CD4-positive, CD25-positive, alpha-beta regulatory T cell (primary cell): ENCODE measurements around the gene ASNS. TPM values are rescaled to one million over a fixed set of nuclear protein-coding genes. Genes with fewer than 3 reads are reported as not detected.

Experiments used
- ATAC-seq, 2 donors: fragments of 150-1000 bp; cut with Tn5 transposase; one replicate each; pipeline ENCODE4 v1.10.0; 2021; ENCODE audit warnings: low read depth in 2 of 2, moderate number of reproducible peaks in 2 of 2, moderate library complexity in 1 of 2
- DNase-seq, 3 donors: peaks; one replicate each; pipeline versions ENCODE4 v3.0.0 to v3.0.0-alpha.2; 2012 to 2022; ENCODE audit warnings: mixed read lengths in 1 of 3
- H3K27ac ChIP-seq: one replicate; pipeline ENCODE4 v1.7.0; 2013; ENCODE audit warnings: mild to moderate bottlenecking, low read length; ENCODE audit not compliant: insufficient read depth, poor library complexity, severe bottlenecking
- H3K27me3 ChIP-seq: one replicate; pipeline ENCODE4 v1.7.0; 2013; ENCODE audit warnings: low read length; ENCODE audit not compliant: control insufficient read depth, insufficient read depth
- H3K36me3 ChIP-seq: one replicate; pipeline ENCODE4 v1.7.0; 2013; ENCODE audit warnings: mild to moderate bottlenecking, low read length, moderate library complexity; ENCODE audit not compliant: control insufficient read depth, insufficient read depth
- H3K4me1 ChIP-seq: 2 replicates; pipeline ENCODE4 v1.7.0; 2013; ENCODE audit warnings: mild to moderate bottlenecking, low read length; ENCODE audit not compliant: insufficient read depth, control insufficient read depth, poor library complexity, severe bottlenecking
- H3K4me3 ChIP-seq: one replicate; pipeline ENCODE4 v1.7.0; 2013; ENCODE audit warnings: low read depth, mild to moderate bottlenecking, low read length, moderate library complexity
- H3K9me3 ChIP-seq, 2 experiments: 1 replicate in 1 of 2; 2 replicates in 1 of 2; pipeline ENCODE4 v1.7.0; 2013; ENCODE audit warnings: low read length in 2 of 2, mild to moderate bottlenecking in 1 of 2, moderate library complexity in 1 of 2; ENCODE audit not compliant: control insufficient read depth in 2 of 2
- H3K27ac Mint-ChIP-seq, 3 donors: one replicate each; pipeline ENCODE4 v1.8.0; 2020 to 2022; ENCODE audit warnings: mild to moderate bottlenecking in 3 of 3, mixed read lengths in 3 of 3, moderate library complexity in 2 of 3
- H3K27me3 Mint-ChIP-seq: one replicate; pipeline ENCODE4 v1.8.0; 2022; ENCODE audit warnings: mild to moderate bottlenecking, mixed read lengths
- H3K36me3 Mint-ChIP-seq: one replicate; pipeline ENCODE4 v1.8.0; 2020; ENCODE audit warnings: mixed read lengths
- H3K4me1 Mint-ChIP-seq, 4 donors: one replicate each; pipeline ENCODE4 v1.8.0; 2020 to 2022; ENCODE audit warnings: mixed read lengths in 4 of 4, mild to moderate bottlenecking in 1 of 4
- H3K4me3 Mint-ChIP-seq, 4 donors: one replicate each; pipeline ENCODE4 v1.8.0; 2020 to 2022; ENCODE audit warnings: mild to moderate bottlenecking in 4 of 4, mixed read lengths in 4 of 4, moderate library complexity in 3 of 4
- H3K9me3 Mint-ChIP-seq, 7 donors: one replicate each; pipeline ENCODE4 v1.8.0; 2020 to 2022; ENCODE audit warnings: mixed read lengths in 7 of 7, mild to moderate bottlenecking in 3 of 7, moderate library complexity in 2 of 7
- polyA plus RNA-seq, 4 donors: library from polyadenylated mRNA; unstranded; fragments of 300-500 nt; fragmentation: Illumina TruSeq; gene quantifications; one replicate each; pipeline ENCODE4 v1.2.3, GENCODE V29; 2021
- total RNA-seq: library from RNA; stranded (reverse); gene quantifications from one replicate; pipeline ENCODE4 v1.2.3, GENCODE V29; 2022

ASNS gene
- total and polyA plus RNA-seq, 5 donors from 2014 or later, result 15.8 to 43.6 (median 33.8) TPM

DNA sequence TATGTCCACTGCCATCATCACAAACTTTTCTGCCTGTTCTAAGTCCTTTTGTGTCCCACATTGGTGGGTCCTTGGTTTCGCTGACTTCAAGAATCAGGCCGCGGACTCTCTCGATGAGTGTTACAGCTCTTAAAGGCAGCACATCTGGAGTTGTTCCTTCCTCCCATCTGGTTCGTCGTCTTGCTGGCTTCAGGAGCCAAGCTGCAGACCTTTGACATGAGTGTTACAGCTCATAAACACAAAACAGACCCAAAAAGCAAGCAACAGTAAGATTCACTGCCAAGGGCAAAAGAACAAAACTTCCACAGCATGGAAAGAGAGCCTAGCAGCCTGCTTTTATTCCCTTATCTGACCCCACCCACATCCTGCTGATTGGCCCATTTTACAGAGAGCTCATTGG is 30.2 kb downstream of the ASNS start:
- Histone ChIP-seq H3K27ac (no peak overlapping the region), H3K9me3 (no peaks in the 10 kb centered on the region), H3K4me3 (no peak overlapping the region), H3K27me3 (peaks cover 9% of the 10 kb centered on the region), H3K36me3 (no peaks in the 10 kb centered on the region), H3K4me1 (no peaks in the 10 kb centered on the region)
- Mint-ChIP-seq H3K9me3 (peaks cover 0 to 3% (median 0%) of the 10 kb centered on the region in 7 donors), H3K27me3 (peaks cover 32% of the 10 kb centered on the region), H3K36me3 (no peaks in the 10 kb centered on the region), H3K4me3 (no peak overlapping the region), H3K27ac (no peak overlapping the region), H3K4me1 (no peaks in the 10 kb centered on the region)
- DNase-seq (no peak), ATAC-seq (no peak)

DNA sequence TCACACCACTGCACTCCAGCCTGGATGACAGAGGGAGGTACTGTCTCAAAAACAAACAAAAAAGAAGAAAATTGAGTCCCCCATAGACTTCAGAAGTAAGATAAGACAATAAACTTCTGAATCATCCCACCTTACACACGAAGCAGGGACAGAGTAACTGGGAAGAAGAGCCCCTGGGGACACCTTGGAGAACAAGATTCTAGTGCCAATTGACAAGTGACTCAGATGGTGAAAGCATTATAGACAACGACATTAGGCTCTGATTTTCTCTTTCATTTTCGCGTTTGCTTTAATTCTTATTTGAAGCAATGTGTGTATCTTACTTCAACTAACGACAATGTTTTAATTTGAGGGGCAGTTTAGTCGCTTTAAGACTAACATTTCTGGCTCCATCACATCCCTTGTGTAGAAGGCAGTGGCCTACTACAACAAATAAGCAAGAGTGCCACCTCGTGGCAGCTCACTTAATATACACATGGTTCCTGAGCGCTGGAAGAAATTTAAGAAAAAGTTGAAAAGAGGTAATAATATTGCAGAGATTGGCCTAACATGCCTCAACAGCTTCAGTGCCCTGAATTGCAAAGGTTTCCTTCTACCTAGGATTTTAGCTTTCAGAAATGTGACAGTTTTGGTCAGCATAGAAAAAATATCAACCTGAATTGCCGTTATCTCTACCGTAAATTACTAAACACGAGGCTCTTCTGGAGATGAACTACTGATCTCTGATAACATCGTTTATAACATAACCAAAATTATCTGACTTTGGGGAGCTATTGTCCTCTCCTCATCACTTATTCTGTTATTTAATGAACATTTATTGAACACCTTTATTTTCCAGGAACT is 36.7 kb downstream of the ASNS start:
- H3K9me3 Mint-ChIP-seq, result no peaks in the 10 kb centered on the region
- H3K27me3 Mint-ChIP-seq, result peaks cover 34% of the 10 kb centered on the region
- ATAC-seq (no peak), DNase-seq (peak; percentile 21 to 66 (median 39))
- no peaks in the 10 kb centered on the region for H3K4me1 Mint-ChIP-seq
- Histone ChIP-seq H3K4me1 (no peaks in the 10 kb centered on the region), H3K4me3 (no peak overlapping the region), H3K27me3 (peaks cover 18% of the 10 kb centered on the region), H3K36me3 (no peaks in the 10 kb centered on the region), H3K27ac (no peak overlapping the region), H3K9me3 (no peaks in the 10 kb centered on the region)
- peak overlapping the region in 1 of 3 donors; percentile 87 for H3K27ac Mint-ChIP-seq
- no peaks in the 10 kb centered on the region for H3K36me3 Mint-ChIP-seq
- H3K4me3 Mint-ChIP-seq, result no peak overlapping the region

DNA sequence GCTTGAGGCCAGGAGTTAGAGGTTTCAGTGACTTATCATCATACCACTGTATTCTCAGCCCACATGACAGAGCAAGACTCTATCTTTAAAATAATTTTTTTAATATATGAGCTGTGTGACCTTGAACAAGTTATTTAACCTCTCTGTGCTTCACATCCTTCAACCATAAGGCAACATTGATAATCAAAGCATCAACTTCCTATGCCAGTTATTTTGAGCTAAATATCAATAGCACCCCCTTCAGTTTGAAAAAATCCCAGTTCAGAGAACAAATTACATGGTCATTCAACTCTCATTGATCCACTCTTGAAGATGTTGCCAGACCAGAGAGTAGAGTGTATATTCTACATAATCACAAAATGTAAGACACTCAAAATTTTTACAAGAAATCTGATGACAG is 53.0 kb downstream of the ASNS start:
- no peaks in the 10 kb centered on the region for H3K4me1 Mint-ChIP-seq
- no peak overlapping the region for H3K4me3 Mint-ChIP-seq
- Histone ChIP-seq H3K9me3 (no peaks in the 10 kb centered on the region), H3K27ac (no peak overlapping the region), H3K27me3 (peaks cover 1% of the 10 kb centered on the region), H3K4me1 (no peaks in the 10 kb centered on the region), H3K4me3 (no peak overlapping the region), H3K36me3 (no peaks in the 10 kb centered on the region)
- H3K36me3 Mint-ChIP-seq, result no peaks in the 10 kb centered on the region
- H3K27ac Mint-ChIP-seq, result no peak overlapping the region
- peaks cover 0 to 5% (median 2%) of the 10 kb centered on the region in 7 donors for H3K9me3 Mint-ChIP-seq
- H3K27me3 Mint-ChIP-seq, result peaks cover 11% of the 10 kb centered on the region
- DNase-seq, result peak in 1 of 3 donors; percentile 8
- ATAC-seq, result no peak

GRCh38 chr7:97818066-97818663 is 54.0 kb downstream of the ASNS start:
- H3K27ac ChIP-seq, result no peak overlapping the region
- Mint-ChIP-seq H3K27me3 (peaks cover 10% of the 10 kb centered on the region), H3K9me3 (peaks cover 0 to 5% (median 2%) of the 10 kb centered on the region in 7 donors), H3K4me1 (no peaks in the 10 kb centered on the region), H3K27ac (no peak overlapping the region), H3K4me3 (no peak overlapping the region), H3K36me3 (no peaks in the 10 kb centered on the region)
- DNase-seq, result no peak
- H3K36me3 ChIP-seq, result no peaks in the 10 kb centered on the region
- H3K4me3 ChIP-seq, result no peak overlapping the region
- no peaks in the 10 kb centered on the region for H3K9me3 ChIP-seq
- no peaks in the 10 kb centered on the region for H3K4me1 ChIP-seq
- no peak for ATAC-seq
- no peaks in the 10 kb centered on the region for H3K27me3 ChIP-seq

Other genes starting within 250 kb of the ASNS start
- gene TAC1, start 140.3 kb downstream of the ASNS start, total RNA-seq, result not detected
- not detected for gene TAC1, start 140.3 kb downstream of the ASNS start, polyA plus RNA-seq
- not detected for gene OCM2, start 117.8 kb upstream of the ASNS start, total RNA-seq
- not detected for gene OCM2, start 117.8 kb upstream of the ASNS start, polyA plus RNA-seq
- 28.9 TPM for gene LMTK2, start 234.5 kb upstream of the ASNS start, total RNA-seq
- gene LMTK2, start 234.5 kb upstream of the ASNS start, polyA plus RNA-seq, result 1 to 10 TPM; 2.0 to 4.6 (median 2.8) TPM